Measurements from ENCODE around the gene KLHL2. TPM values are rescaled to one million over a fixed set of nuclear protein-coding genes. Genes with fewer than 3 reads are reported as not detected.
"Not testable (repeated sequence)": the region's sequence is repeated elsewhere in the genome, so short reads cannot be mapped to it uniquely, and the experiment has no call there.

Gene KLHL2
- polyA plus RNA-seq, 4 donors: 7.8 to 13.4 (median 10.6) TPM

DNA sequence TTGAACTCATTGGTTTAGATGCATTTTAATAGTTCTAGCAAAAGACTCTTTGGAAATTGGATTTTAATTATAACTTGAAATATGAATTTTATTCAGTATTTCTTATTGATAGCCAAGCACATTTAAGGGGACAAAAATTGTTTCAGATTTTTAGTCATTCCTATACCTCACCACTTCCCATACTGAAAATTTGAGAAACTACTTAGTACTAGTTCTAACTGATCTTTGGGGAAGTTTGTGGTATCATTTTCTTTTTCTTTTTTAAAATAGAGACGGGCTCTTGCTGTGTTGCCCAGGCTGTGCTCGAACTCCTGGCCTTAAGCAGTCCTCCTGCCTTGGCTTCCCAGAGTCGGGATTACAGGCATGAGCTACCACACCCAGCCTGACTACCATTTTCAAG lies 68.0 kb downstream of the KLHL2 start:
- H3K4me3 ChIP-seq (ENCODE audit: low read depth in 1 of 3, low read length in 3 of 3); DNase-seq; H3K9me3 ChIP-seq (ENCODE audit: control insufficient read depth in 2 of 2, insufficient read depth in 1 of 2, low read depth in 1 of 2, low read length in 1 of 2); H3K27ac ChIP-seq (ENCODE audit: low read depth in 1 of 3, low read length in 2 of 3); H3K4me1 ChIP-seq (ENCODE audit: control insufficient read depth in 3 of 3, insufficient read depth in 2 of 3, low read depth in 1 of 3, low read length in 2 of 3); FAIRE-seq; H3K27me3 ChIP-seq (ENCODE audit: control insufficient read depth in 3 of 3, insufficient read depth in 3 of 3, low read length in 3 of 3): not testable (repeated sequence)
- H3K36me3 ChIP-seq (ENCODE audit: control insufficient read depth in 3 of 3, insufficient read depth in 2 of 3, low read depth in 1 of 3, low read length in 3 of 3): peaks cover 0 to 12% (median 0%) of the 10 kb centered on the region in 3 donors
- WGBS, 3 donors: 76 to 93% (median 89%) methylated on average over 3 of the region's 3 CpGs

GRCh38 chr4:165279531-165279930 lies 72.2 kb downstream of the KLHL2 start:
- H3K27ac ChIP-seq (ENCODE audit: low read depth in 1 of 3, low read length in 2 of 3); H3K4me3 ChIP-seq (ENCODE audit: low read depth in 1 of 3, low read length in 3 of 3); H3K9me3 ChIP-seq (ENCODE audit: control insufficient read depth in 2 of 2, insufficient read depth in 1 of 2, low read depth in 1 of 2, low read length in 1 of 2); H3K27me3 ChIP-seq (ENCODE audit: control insufficient read depth in 3 of 3, insufficient read depth in 3 of 3, low read length in 3 of 3); H3K4me1 ChIP-seq (ENCODE audit: control insufficient read depth in 3 of 3, insufficient read depth in 2 of 3, low read depth in 1 of 3, low read length in 2 of 3); FAIRE-seq; DNase-seq: not testable (repeated sequence)
- H3K36me3 ChIP-seq (ENCODE audit: control insufficient read depth in 3 of 3, insufficient read depth in 2 of 3, low read depth in 1 of 3, low read length in 3 of 3): peaks cover 0 to 12% (median 0%) of the 10 kb centered on the region in 3 donors
- WGBS, 3 donors: 89 to 97% (median 95%) methylated on average over 20 of the region's 20 CpGs

- not testable (repeated sequence) for H3K4me3 ChIP-seq (ENCODE audit: low read depth in 1 of 3, low read length in 3 of 3); H3K27ac ChIP-seq (ENCODE audit: low read depth in 1 of 3, low read length in 2 of 3); DNase-seq; H3K27me3 ChIP-seq (ENCODE audit: control insufficient read depth in 3 of 3, insufficient read depth in 3 of 3, low read length in 3 of 3); FAIRE-seq; H3K4me1 ChIP-seq (ENCODE audit: control insufficient read depth in 3 of 3, insufficient read depth in 2 of 3, low read depth in 1 of 3, low read length in 2 of 3); H3K9me3 ChIP-seq (ENCODE audit: control insufficient read depth in 2 of 2, insufficient read depth in 1 of 2, low read depth in 1 of 2, low read length in 1 of 2); H3K36me3 ChIP-seq (ENCODE audit: control insufficient read depth in 3 of 3, insufficient read depth in 2 of 3, low read depth in 1 of 3, low read length in 3 of 3)
- 95 to 99% (median 96%) methylated on average over 3 of the region's 3 CpGs for WGBS, 3 donors
Observed at GRCh38 chr4:165284697-165285096, 77.3 kb downstream of the KLHL2 start.

DNA sequence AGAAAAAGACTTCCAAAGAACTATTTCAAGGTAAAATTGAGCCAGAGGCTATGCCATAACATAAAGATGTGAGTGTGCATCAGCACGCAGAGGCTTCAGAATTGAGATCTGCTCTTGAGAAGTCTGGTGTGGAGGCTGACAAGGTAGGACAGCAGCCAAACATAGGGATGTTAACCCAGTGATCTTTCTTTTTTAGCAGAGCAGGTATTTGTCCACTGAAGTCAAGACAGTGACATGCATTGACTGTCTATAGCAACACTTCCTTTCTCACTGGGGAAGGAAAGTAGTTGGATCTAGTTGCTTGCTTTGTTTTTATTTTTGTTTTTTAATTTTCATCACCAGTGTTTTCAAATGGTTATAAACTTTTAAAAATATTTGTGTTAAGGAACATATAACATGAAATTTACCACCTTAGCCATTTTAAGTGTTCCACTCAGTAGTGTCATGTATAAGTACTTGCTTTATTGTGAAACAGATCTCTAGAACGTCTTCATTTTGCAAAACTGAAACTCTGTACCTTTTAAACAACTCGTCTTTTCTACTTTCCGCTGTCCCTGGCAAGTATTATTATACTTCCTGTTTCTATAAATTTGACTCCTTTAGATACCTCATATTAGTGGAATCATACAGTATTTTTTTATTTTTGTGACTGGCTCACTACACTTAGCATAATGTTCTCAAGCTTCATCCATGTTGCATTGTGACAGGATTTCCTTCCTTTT lies 79.4 kb downstream of the KLHL2 start:
- not testable (repeated sequence) for H3K36me3 ChIP-seq (ENCODE audit: control insufficient read depth in 3 of 3, insufficient read depth in 2 of 3, low read depth in 1 of 3, low read length in 3 of 3)
- peak; percentile 49 for FAIRE-seq
- WGBS, 3 donors: 71 to 88% (median 74%) methylated on average over 4 of the region's 4 CpGs

GRCh38 chr4:165288226-165288625 lies 80.9 kb downstream of the KLHL2 start:
- H3K4me3 ChIP-seq (ENCODE audit: low read depth in 1 of 3, low read length in 3 of 3): no peak overlapping the region
- H3K36me3 ChIP-seq (ENCODE audit: control insufficient read depth in 3 of 3, insufficient read depth in 2 of 3, low read depth in 1 of 3, low read length in 3 of 3): peaks cover 0 to 6% (median 0%) of the 10 kb centered on the region in 3 donors
- FAIRE-seq (no peak), DNase-seq (no peak)
- no peaks in the 10 kb centered on the region for H3K27me3 ChIP-seq (ENCODE audit: control insufficient read depth in 3 of 3, insufficient read depth in 3 of 3, low read length in 3 of 3)
- no peaks in the 10 kb centered on the region for H3K4me1 ChIP-seq (ENCODE audit: control insufficient read depth in 3 of 3, insufficient read depth in 2 of 3, low read depth in 1 of 3, low read length in 2 of 3)
- WGBS, 3 donors: 50 to 67% (median 63%) methylated on average over 3 of the region's 3 CpGs
- no peak overlapping the region for H3K27ac ChIP-seq (ENCODE audit: low read depth in 1 of 3, low read length in 2 of 3)
- H3K9me3 ChIP-seq (ENCODE audit: control insufficient read depth in 2 of 2, insufficient read depth in 1 of 2, low read depth in 1 of 2, low read length in 1 of 2): peaks cover 0 to 7% of the 10 kb centered on the region in 2 donors

More for the DNA sequence above, 79.4 kb downstream of the KLHL2 start:
- H3K4me3 ChIP-seq (ENCODE audit: low read depth in 1 of 3, low read length in 3 of 3); H3K27me3 ChIP-seq (ENCODE audit: control insufficient read depth in 3 of 3, insufficient read depth in 3 of 3, low read length in 3 of 3); DNase-seq; H3K9me3 ChIP-seq (ENCODE audit: control insufficient read depth in 2 of 2, insufficient read depth in 1 of 2, low read depth in 1 of 2, low read length in 1 of 2); H3K4me1 ChIP-seq (ENCODE audit: control insufficient read depth in 3 of 3, insufficient read depth in 2 of 3, low read depth in 1 of 3, low read length in 2 of 3): not testable (repeated sequence)
- peak overlapping the region in 1 of 3 donors; percentile 16 for H3K27ac ChIP-seq (ENCODE audit: low read depth in 1 of 3, low read length in 2 of 3)

DNA sequence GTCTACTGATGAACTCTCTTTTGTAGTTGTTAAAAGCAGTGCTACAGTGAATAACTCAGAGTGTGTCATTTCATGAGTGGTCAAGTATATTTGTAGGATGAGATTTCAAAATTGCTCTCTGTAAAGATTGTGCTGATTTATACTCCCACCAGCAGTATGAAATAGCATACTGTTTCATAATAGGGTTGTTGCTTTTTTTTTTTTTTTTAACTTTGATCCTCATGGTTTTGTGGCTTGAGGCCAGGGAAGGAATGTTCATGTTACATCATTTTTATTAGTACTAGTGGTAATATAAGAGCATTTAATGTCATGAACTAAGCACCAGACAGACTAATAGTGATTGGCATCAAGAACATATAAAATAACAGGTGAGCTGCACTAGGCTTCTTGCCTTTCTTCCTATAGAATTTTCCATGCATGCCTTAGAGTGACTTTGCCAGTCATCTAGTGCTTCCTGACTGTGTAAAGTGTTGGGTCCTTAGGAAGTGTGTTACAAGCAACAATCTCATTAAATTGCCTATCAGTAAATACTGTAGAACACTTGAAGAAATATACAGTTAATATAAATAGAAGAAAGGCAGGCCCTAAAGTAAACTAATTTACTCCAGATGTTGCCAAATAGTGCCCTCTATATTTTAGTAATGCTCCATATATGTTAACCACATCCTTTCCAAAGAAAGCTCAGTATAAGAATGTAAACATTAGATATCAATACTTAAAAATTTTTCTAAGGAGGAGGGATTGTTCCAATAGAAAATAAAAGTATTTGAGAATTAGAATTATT lies 81.5 kb downstream of the KLHL2 start:
- H3K9me3 ChIP-seq (ENCODE audit: control insufficient read depth in 2 of 2, insufficient read depth in 1 of 2, low read depth in 1 of 2, low read length in 1 of 2): peaks cover 0 to 7% of the 10 kb centered on the region in 2 donors
- peaks cover 0 to 3% (median 0%) of the 10 kb centered on the region in 3 donors for H3K36me3 ChIP-seq (ENCODE audit: control insufficient read depth in 3 of 3, insufficient read depth in 2 of 3, low read depth in 1 of 3, low read length in 3 of 3)
- no peaks in the 10 kb centered on the region for H3K4me1 ChIP-seq (ENCODE audit: control insufficient read depth in 3 of 3, insufficient read depth in 2 of 3, low read depth in 1 of 3, low read length in 2 of 3)
- no peak overlapping the region for H3K27ac ChIP-seq (ENCODE audit: low read depth in 1 of 3, low read length in 2 of 3)
- FAIRE-seq (peak; percentile 19), DNase-seq (peak; percentile 16 to 50)
- no peaks in the 10 kb centered on the region for H3K27me3 ChIP-seq (ENCODE audit: control insufficient read depth in 3 of 3, insufficient read depth in 3 of 3, low read length in 3 of 3)
- H3K4me3 ChIP-seq (ENCODE audit: low read depth in 1 of 3, low read length in 3 of 3): no peak overlapping the region

DNA sequence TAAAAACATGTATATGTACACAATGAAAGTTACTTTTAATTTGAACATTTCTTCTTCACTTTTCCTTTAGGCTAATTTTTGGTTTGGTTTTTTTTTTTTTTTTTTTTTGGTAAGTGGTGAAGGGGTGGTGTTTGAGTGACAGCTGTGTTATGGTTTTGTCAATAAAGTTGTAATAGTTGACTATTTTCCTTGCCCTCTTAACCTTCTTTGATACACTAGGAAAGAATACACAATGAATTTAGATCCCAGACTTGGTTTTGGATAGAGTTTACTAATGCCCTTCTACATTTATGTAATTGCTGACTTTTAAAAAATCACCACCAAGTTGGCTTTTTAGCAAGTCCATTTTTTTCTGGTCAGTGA lies 82.0 kb downstream of the KLHL2 start:
- no peak for DNase-seq
- no peaks in the 10 kb centered on the region for H3K4me1 ChIP-seq (ENCODE audit: control insufficient read depth in 3 of 3, insufficient read depth in 2 of 3, low read depth in 1 of 3, low read length in 2 of 3)

GRCh38 chr4:165293061-165293460 lies 85.7 kb downstream of the KLHL2 start:
- Histone ChIP-seq H3K4me1 (ENCODE audit: control insufficient read depth in 3 of 3, insufficient read depth in 2 of 3, low read depth in 1 of 3, low read length in 2 of 3) (no peaks in the 10 kb centered on the region), H3K36me3 (ENCODE audit: control insufficient read depth in 3 of 3, insufficient read depth in 2 of 3, low read depth in 1 of 3, low read length in 3 of 3) (peaks cover 0 to 8% (median 0%) of the 10 kb centered on the region in 3 donors), H3K27ac (ENCODE audit: low read depth in 1 of 3, low read length in 2 of 3) (no peak overlapping the region), H3K27me3 (ENCODE audit: control insufficient read depth in 3 of 3, insufficient read depth in 3 of 3, low read length in 3 of 3) (no peaks in the 10 kb centered on the region), H3K9me3 (ENCODE audit: control insufficient read depth in 2 of 2, insufficient read depth in 1 of 2, low read depth in 1 of 2, low read length in 1 of 2) (peaks cover 0 to 3% of the 10 kb centered on the region in 2 donors), H3K4me3 (ENCODE audit: low read depth in 1 of 3, low read length in 3 of 3) (no peak overlapping the region)
- 96 to 98% (median 97%) methylated on average over 6 of the region's 6 CpGs for WGBS, 3 donors
- DNase-seq (no peak), FAIRE-seq (no peak)

More for the DNA sequence above, 82.0 kb downstream of the KLHL2 start:
- FAIRE-seq: no peak
- Histone ChIP-seq H3K27me3 (ENCODE audit: control insufficient read depth in 3 of 3, insufficient read depth in 3 of 3, low read length in 3 of 3) (no peaks in the 10 kb centered on the region), H3K36me3 (ENCODE audit: control insufficient read depth in 3 of 3, insufficient read depth in 2 of 3, low read depth in 1 of 3, low read length in 3 of 3) (peaks cover 0 to 3% (median 0%) of the 10 kb centered on the region in 3 donors), H3K27ac (ENCODE audit: low read depth in 1 of 3, low read length in 2 of 3) (no peak overlapping the region), H3K4me3 (ENCODE audit: low read depth in 1 of 3, low read length in 3 of 3) (no peak overlapping the region), H3K9me3 (ENCODE audit: control insufficient read depth in 2 of 2, insufficient read depth in 1 of 2, low read depth in 1 of 2, low read length in 1 of 2) (peaks cover 0 to 5% of the 10 kb centered on the region in 2 donors)

All from small intestine (tissue), 7 donors.